OCI-LY1 (cell line): ENCODE results near the gene BCL10.

Experiments used
- H2AFZ ChIP-seq: fragments of 200-600 bp; sonication (generic), shearing (Covaris generic); 2 replicates; pipeline ENCODE4 v1.6.0; 2014; ENCODE audit warnings: antibody characterized with exemption, mild to moderate bottlenecking, low read length
- H3F3A ChIP-seq: fragments of 200-600 bp; sonication (generic), shearing (Covaris generic); 2 replicates; pipeline ENCODE4 v1.6.0; 2014; ENCODE audit warnings: mild to moderate bottlenecking, antibody characterized with exemption, low read length, moderate library complexity; ENCODE audit not compliant: insufficient read depth
- H3K27ac ChIP-seq: fragments of 200-600 bp; sonication (generic); 2 replicates; pipeline ENCODE4 v1.5.1; 2014; ENCODE audit warnings: low read length, mixed run types, mild to moderate bottlenecking, low read depth; ENCODE audit not compliant: poor library complexity, severe bottlenecking
- H3K27me3 ChIP-seq: fragments of 200-600 bp; sonication (generic); 2 replicates; pipeline ENCODE4 v1.6.0; 2014; ENCODE audit warnings: antibody characterized with exemption, mild to moderate bottlenecking, low read length, moderate library complexity; ENCODE audit not compliant: insufficient read depth
- H3K36me3 ChIP-seq: fragments of 200-600 bp; sonication (generic); 2 replicates; pipeline ENCODE4 v1.6.1; 2014; ENCODE audit warnings: mild to moderate bottlenecking, antibody characterized with exemption, low read length, moderate library complexity, mixed read lengths; ENCODE audit not compliant: insufficient read depth
- H3K4me1 ChIP-seq: fragments of 200-600 bp; sonication (generic); 2 replicates; pipeline ENCODE4 v1.5.1; 2014; ENCODE audit warnings: mild to moderate bottlenecking, low read length, moderate library complexity; ENCODE audit not compliant: insufficient read depth, severe bottlenecking
- H3K4me2 ChIP-seq: fragments of 200-600 bp; sonication (generic), shearing (Covaris generic); 2 replicates; pipeline ENCODE4 v1.6.1; 2014; ENCODE audit warnings: low read length
- H3K4me3 ChIP-seq: fragments of 200-600 bp; sonication (generic); 2 replicates; pipeline ENCODE4 v1.5.1; 2014; ENCODE audit warnings: low read length, low read depth, mild to moderate bottlenecking, mixed read lengths; ENCODE audit not compliant: poor library complexity, severe bottlenecking
- H3K79me2 ChIP-seq: fragments of 200-600 bp; shearing (Covaris generic); 2 replicates; pipeline ENCODE4 v1.6.1; 2016; ENCODE audit warnings: mixed run types, low read length, mixed read lengths; ENCODE audit not compliant: insufficient read depth
- H3K9ac ChIP-seq: fragments of 200-600 bp; sonication (generic), shearing (Covaris generic); 2 replicates; pipeline ENCODE4 v1.6.1; 2014; ENCODE audit warnings: mild to moderate bottlenecking, low read length, mixed read lengths
- H3K9me2 ChIP-seq: fragments of 200-600 bp; sonication (generic), shearing (Covaris generic); 2 replicates; pipeline ENCODE4 v1.6.1; 2014; ENCODE audit warnings: low read depth, mild to moderate bottlenecking, low read length, mixed read lengths
- H3K9me3 ChIP-seq: fragments of 200-600 bp; shearing (Covaris generic); 2 replicates; pipeline ENCODE4 v1.6.1; 2014; ENCODE audit warnings: low read length, mixed read lengths
- H4K20me1 ChIP-seq: fragments of 200-600 bp; sonication (generic), shearing (Covaris generic); 2 replicates; pipeline ENCODE4 v1.6.0; 2016; ENCODE audit warnings: mild to moderate bottlenecking, low read length; ENCODE audit not compliant: insufficient read depth
- CTCF ChIP-seq: fragments of 200-600 bp; sonication (generic), shearing (Covaris generic); IDR thresholded peaks from 2 replicates; pipeline ENCODE4 v1.5.1; 2017; ENCODE audit warnings: mild to moderate bottlenecking, antibody characterized with exemption, low read length, moderate library complexity, mixed read lengths
- EZH2 ChIP-seq: fragments of 200-600 bp; sonication (generic), shearing (Covaris generic); IDR thresholded peaks from 2 replicates; pipeline ENCODE4 v1.8.0; 2017; ENCODE audit warnings: borderline replicate concordance, mixed run types, mild to moderate bottlenecking, antibody characterized with exemption, low read length, moderate library complexity, mixed read lengths

BCL10 gene

GRCh38 chr1:85322655-85323054 is 46.2 kb upstream of the BCL10 start:
- Histone ChIP-seq H3K36me3 (no peaks in the 10 kb centered on the region), H3K4me3 (no peak overlapping the region), H2AFZ (no peak overlapping the region), H3K79me2 (no peaks in the 10 kb centered on the region), H3K9me3 (no peaks in the 10 kb centered on the region), H3K4me2 (no peak overlapping the region), H3F3A (no peaks in the 10 kb centered on the region), H3K27me3 (no peaks in the 10 kb centered on the region), H3K9me2 (no peaks in the 10 kb centered on the region), H3K4me1 (no peaks in the 10 kb centered on the region), H3K27ac (no peak overlapping the region), H4K20me1 (no peaks in the 10 kb centered on the region), H3K9ac (no peak overlapping the region)
- TF ChIP-seq EZH2 = no peak
- no peak for TF ChIP-seq CTCF

GRCh38 chr1:85321237-85321964 is 45.0 kb upstream of the BCL10 start:
- Histone ChIP-seq H3K9me3 (no peaks in the 10 kb centered on the region), H3K9ac (no peak overlapping the region), H3F3A (no peaks in the 10 kb centered on the region), H3K4me3 (no peak overlapping the region), H2AFZ (no peak overlapping the region), H3K79me2 (no peaks in the 10 kb centered on the region), H3K36me3 (no peaks in the 10 kb centered on the region), H3K4me2 (no peak overlapping the region), H3K27me3 (no peaks in the 10 kb centered on the region), H3K9me2 (no peaks in the 10 kb centered on the region), H3K4me1 (no peaks in the 10 kb centered on the region), H3K27ac (no peak overlapping the region), H4K20me1 (no peaks in the 10 kb centered on the region)
- TF ChIP-seq CTCF (no peak), EZH2 (no peak)

GRCh38 chr1:85320371-85321131 is 44.1 kb upstream of the BCL10 start:
- H3K4me2 ChIP-seq = no peak overlapping the region
- H3K9ac ChIP-seq = no peak overlapping the region
- no peaks in the 10 kb centered on the region for H3K36me3 ChIP-seq
- no peaks in the 10 kb centered on the region for H3K27me3 ChIP-seq
- no peak overlapping the region for H3K27ac ChIP-seq
- no peaks in the 10 kb centered on the region for H3K4me1 ChIP-seq
- H3K79me2 ChIP-seq = no peaks in the 10 kb centered on the region
- H4K20me1 ChIP-seq = no peaks in the 10 kb centered on the region
- no peaks in the 10 kb centered on the region for H3K9me2 ChIP-seq
- H3K9me3 ChIP-seq = no peaks in the 10 kb centered on the region
- H3F3A ChIP-seq = no peaks in the 10 kb centered on the region
- no peak overlapping the region for H3K4me3 ChIP-seq
- TF ChIP-seq CTCF = no peak
- no peak for TF ChIP-seq EZH2
- H2AFZ ChIP-seq = no peak overlapping the region
